Measurements from ENCODE around the gene FOXB1.

The FOXB1 gene

DNA sequence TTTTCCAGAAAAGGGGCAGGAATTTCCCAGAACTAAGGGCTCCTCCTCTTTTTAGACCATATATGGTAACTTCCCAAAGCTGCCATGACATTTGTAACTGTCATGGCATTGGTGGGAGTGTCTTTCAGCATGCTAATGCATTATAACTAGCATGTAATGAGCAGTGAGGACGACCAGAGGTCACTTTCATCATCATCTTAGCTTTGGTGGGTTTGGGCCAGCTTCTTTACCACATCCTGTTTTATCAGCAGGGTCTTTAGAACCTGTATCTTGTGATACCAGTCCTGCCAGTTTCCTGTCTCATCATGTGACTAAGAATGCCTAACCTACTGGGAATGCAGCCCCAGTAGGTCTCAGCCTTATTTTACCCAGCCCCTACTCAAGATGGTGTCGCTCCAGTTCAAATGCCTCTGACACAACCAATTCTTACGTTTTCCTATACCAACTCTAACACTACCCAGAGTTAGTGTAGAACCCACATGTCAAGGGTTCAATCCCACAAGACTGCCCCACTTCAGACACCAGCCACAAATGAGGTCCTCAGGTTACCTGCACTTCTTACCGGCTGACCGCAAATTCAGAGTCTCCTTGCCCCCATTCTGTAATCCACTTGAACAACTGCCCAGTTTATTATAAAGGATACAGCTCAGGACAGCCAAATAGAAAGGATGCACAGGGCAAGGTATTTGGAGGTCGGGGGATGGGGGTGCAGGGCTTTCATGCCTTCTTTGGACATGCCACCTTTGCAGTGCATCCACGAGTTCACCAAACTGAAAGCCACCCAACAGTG lies 17.7 kb downstream of the FOXB1 start:
- peak; percentile 81 for DNase-seq

DNA sequence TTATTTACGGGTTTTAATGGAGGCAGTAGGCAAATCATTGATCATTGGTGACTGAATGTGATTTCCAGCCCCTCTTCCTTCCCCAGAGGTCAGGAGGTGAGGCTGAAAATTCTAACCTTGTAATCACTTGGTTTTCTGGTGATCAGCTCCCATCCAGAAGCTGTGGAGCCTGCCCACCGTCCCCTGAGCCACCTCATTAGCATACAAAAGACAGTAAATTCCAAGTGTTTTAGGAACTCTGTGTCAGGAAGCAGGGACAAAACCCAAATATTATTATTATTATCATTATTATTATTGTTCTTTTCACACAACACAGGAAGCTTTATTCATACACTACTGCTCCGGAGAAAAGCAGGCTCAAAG lies 18.2 kb downstream of the FOXB1 start:
- no peak for DNase-seq

GRCh38 chr15:60026555-60026954 lies 22.4 kb downstream of the FOXB1 start:
- DNase-seq: no peak

DNA sequence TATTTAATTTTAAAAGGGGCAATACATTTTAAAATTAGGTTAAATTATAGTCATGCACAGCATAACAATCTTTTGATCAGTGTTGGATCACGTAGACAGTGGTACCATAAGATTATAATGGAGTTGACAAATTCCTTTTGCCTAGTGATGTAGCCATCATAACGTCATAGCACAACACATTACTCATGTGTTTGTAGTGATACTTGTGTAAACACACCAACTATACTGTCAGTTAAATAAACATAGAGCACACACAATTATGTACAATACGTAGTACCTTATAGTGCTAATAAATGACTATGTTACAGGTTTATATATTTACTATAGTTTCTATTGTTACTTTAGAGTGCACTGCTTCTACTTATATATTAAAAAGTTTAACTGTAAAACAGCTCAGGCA lies 31.2 kb downstream of the FOXB1 start:
- DNase-seq: no peak

GRCh38 chr15:60039316-60039715 lies 35.2 kb downstream of the FOXB1 start:
- DNase-seq: no peak

- DNase-seq: no peak
Measured at GRCh38 chr15:60043744-60044435, 39.8 kb downstream of the FOXB1 start.

- DNase-seq: no peak
Measured at GRCh38 chr15:60044636-60045270, 40.6 kb downstream of the FOXB1 start.

DNA sequence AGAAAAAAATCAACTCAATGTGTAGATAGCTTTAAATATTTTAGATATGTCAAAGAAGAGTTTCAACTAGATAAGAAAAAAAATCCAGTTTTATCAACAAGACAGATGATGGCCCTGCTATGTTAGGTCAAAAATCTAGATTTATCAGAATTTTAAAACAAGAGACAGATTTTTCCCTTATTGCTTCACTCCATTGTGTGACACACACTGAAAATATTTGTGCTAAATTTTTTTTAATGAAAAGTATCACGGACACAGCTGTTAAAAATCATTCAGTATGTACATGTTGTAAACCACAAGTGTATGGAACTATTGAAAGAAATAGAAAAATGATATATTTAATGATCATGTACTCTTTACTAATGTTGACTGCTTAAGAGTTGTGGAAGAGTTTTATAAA lies 43.6 kb downstream of the FOXB1 start:
- no peak for DNase-seq

GRCh38 chr15:60049948-60050347 lies 45.8 kb downstream of the FOXB1 start:
- no peak for DNase-seq

GRCh38 chr15:60052796-60053195 lies 48.7 kb downstream of the FOXB1 start:
- no peak for DNase-seq

- DNase-seq: no peak
Measured at GRCh38 chr15:60054472-60054871, 50.4 kb downstream of the FOXB1 start.
